ENCODE results near the gene STK11IP.

The STK11IP gene

GRCh38 chr2:219661955-219662395 lies 64.3 kb downstream of the STK11IP start:
- TF ChIP-seq EZH2phosphoT487 (IDR thresholded peaks at IDR 0.05; ENCODE audit: borderline replicate concordance, low read length) = no peak
- TF ChIP-seq, protein P1, sequence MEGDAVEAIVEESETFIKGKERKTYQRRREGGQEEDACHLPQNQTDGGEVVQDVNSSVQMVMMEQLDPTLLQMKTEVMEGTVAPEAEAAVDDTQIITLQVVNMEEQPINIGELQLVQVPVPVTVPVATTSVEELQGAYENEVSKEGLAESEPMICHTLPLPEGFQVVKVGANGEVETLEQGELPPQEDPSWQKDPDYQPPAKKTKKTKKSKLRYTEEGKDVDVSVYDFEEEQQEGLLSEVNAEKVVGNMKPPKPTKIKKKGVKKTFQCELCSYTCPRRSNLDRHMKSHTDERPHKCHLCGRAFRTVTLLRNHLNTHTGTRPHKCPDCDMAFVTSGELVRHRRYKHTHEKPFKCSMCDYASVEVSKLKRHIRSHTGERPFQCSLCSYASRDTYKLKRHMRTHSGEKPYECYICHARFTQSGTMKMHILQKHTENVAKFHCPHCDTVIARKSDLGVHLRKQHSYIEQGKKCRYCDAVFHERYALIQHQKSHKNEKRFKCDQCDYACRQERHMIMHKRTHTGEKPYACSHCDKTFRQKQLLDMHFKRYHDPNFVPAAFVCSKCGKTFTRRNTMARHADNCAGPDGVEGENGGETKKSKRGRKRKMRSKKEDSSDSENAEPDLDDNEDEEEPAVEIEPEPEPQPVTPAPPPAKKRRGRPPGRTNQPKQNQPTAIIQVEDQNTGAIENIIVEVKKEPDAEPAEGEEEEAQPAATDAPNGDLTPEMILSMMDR (IDR thresholded peaks at IDR 0.05; ENCODE audit: low read depth, low read length, poor library complexity, severe bottlenecking) = no peak
- H3K27ac ChIP-seq (ENCODE audit: low read depth, low read length) = no peak overlapping the region
- no peak overlapping the region for H3K4me3 ChIP-seq (ENCODE audit: low read length)
- no peak overlapping the region for H3K4me2 ChIP-seq (ENCODE audit: low read length)
- H3K4me1 ChIP-seq (ENCODE audit: control insufficient read depth, low read length) = no peaks in the 10 kb centered on the region
- H3K27me3 ChIP-seq (ENCODE audit: control insufficient read depth, low read length) = peaks cover 26% of the 10 kb centered on the region
- H3F3A ChIP-seq (ENCODE audit: control insufficient read depth, insufficient read depth) = no peaks in the 10 kb centered on the region
- H3K36me3 ChIP-seq (ENCODE audit: control insufficient read depth, low read length) = no peaks in the 10 kb centered on the region
- H3K9me3 ChIP-seq (ENCODE audit: control insufficient read depth, insufficient read depth, low read length) = no peaks in the 10 kb centered on the region
- no peaks in the 10 kb centered on the region for H4K20me1 ChIP-seq (ENCODE audit: control insufficient read depth, insufficient read depth, low read depth, low read length)
- H3K9me2 ChIP-seq (replicated peaks; ENCODE audit: control insufficient read depth, low read length) = no peaks in the 10 kb centered on the region
- no peaks in the 10 kb centered on the region for H3K79me2 ChIP-seq (ENCODE audit: control insufficient read depth, low read length)

DNA sequence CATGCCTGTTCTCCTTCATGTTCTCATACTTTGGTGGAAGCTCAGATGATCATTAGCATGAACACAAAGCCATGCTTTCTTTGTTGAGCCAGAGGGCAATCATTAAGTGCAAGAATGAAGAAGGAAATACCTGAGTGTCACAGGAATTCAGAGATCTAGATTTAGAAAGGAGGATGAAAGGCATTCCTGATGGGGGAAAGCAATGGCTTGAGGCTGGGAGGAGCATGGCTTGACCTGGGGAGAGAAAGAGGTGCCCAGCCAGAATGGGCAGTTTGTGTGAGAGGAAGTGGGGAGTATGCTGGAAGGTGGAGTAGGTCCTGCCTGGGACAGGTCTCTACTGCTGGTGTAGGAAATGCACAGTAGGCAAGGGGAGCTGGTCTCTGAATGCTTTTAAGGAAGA lies 64.9 kb downstream of the STK11IP start:
- H3K9me2 ChIP-seq (replicated peaks; ENCODE audit: control insufficient read depth, low read length) = no peaks in the 10 kb centered on the region
- H3K79me2 ChIP-seq (ENCODE audit: control insufficient read depth, low read length) = no peaks in the 10 kb centered on the region
- no peak overlapping the region for H3K4me2 ChIP-seq (ENCODE audit: low read length)
- H3K4me1 ChIP-seq (ENCODE audit: control insufficient read depth, low read length) = no peaks in the 10 kb centered on the region
- no peaks in the 10 kb centered on the region for H3F3A ChIP-seq (ENCODE audit: control insufficient read depth, insufficient read depth)
- H4K20me1 ChIP-seq (ENCODE audit: control insufficient read depth, insufficient read depth, low read depth, low read length) = no peaks in the 10 kb centered on the region
- H3K36me3 ChIP-seq (ENCODE audit: control insufficient read depth, low read length) = no peaks in the 10 kb centered on the region
- no peak overlapping the region for H3K27ac ChIP-seq (ENCODE audit: low read depth, low read length)
- H3K4me3 ChIP-seq (ENCODE audit: low read length) = no peak overlapping the region
- TF ChIP-seq EZH2phosphoT487 (IDR thresholded peaks at IDR 0.05; ENCODE audit: borderline replicate concordance, low read length) = no peak
- TF ChIP-seq, protein P1 (IDR thresholded peaks at IDR 0.05; ENCODE audit: low read depth, low read length, poor library complexity, severe bottlenecking) = no peak
- H3K27me3 ChIP-seq (ENCODE audit: control insufficient read depth, low read length) = peaks cover 22% of the 10 kb centered on the region
- no peaks in the 10 kb centered on the region for H3K9me3 ChIP-seq (ENCODE audit: control insufficient read depth, insufficient read depth, low read length)

DNA sequence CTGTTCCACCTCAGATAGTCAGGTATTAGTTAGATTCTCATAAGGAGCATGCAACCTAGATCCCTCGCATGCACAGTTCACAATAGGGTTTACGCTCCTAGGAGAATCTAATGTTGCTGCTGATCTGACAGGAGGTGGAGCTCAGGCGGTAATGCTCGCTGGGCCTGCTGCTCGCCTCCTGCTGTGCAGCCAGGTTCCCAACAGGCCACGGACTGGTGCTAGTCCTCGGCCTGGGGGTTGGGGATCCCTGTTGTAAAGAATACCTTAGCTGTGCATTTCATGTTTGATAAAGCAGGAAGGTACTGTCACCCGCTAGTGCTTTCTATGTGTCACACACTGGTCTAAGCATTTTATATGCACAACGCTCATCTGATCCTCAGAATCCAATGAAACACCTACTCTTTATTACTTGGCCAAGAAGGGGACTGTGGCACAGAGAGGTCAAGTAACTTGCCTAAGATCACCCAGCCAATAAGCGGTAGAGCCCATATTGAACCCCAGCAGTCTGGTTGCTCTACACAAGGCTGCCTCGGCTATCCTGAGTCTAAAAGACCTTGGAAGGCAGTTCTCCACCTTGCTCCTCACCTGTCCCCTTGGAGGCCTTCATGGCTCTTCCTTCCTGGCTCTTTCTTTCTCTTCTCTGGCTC lies 65.6 kb downstream of the STK11IP start:
- no peaks in the 10 kb centered on the region for H3K36me3 ChIP-seq (ENCODE audit: control insufficient read depth, low read length)
- TF ChIP-seq, protein P1 (IDR thresholded peaks at IDR 0.05; ENCODE audit: low read depth, low read length, poor library complexity, severe bottlenecking) = no peak
- TF ChIP-seq EZH2phosphoT487 (IDR thresholded peaks at IDR 0.05; ENCODE audit: borderline replicate concordance, low read length) = no peak
- H3K27me3 ChIP-seq (ENCODE audit: control insufficient read depth, low read length) = peaks cover 16% of the 10 kb centered on the region
- H3K4me3 ChIP-seq (ENCODE audit: low read length) = no peak overlapping the region
- no peak overlapping the region for H3K4me2 ChIP-seq (ENCODE audit: low read length)
- H4K20me1 ChIP-seq (ENCODE audit: control insufficient read depth, insufficient read depth, low read depth, low read length) = no peaks in the 10 kb centered on the region
- H3K27ac ChIP-seq (ENCODE audit: low read depth, low read length) = no peak overlapping the region
- H3K79me2 ChIP-seq (ENCODE audit: control insufficient read depth, low read length) = no peaks in the 10 kb centered on the region
- H3K9me3 ChIP-seq (ENCODE audit: control insufficient read depth, insufficient read depth, low read length) = no peaks in the 10 kb centered on the region
- H3K9me2 ChIP-seq (replicated peaks; ENCODE audit: control insufficient read depth, low read length) = no peaks in the 10 kb centered on the region
- H3K4me1 ChIP-seq (ENCODE audit: control insufficient read depth, low read length) = no peaks in the 10 kb centered on the region
- no peaks in the 10 kb centered on the region for H3F3A ChIP-seq (ENCODE audit: control insufficient read depth, insufficient read depth)
